Measurements from ENCODE around the gene MGAT3. TPM values are rescaled to one million over a fixed set of nuclear protein-coding genes. Genes with fewer than 3 reads are reported as not detected.

Gene MGAT3
- polyA plus RNA-seq, 1 donor from 2014 or later = 29.1 TPM

GRCh38 chr22:39469326-39469680, 12.5 kb downstream of the MGAT3 start:
- no peaks in the 10 kb centered on the region for H3F3A ChIP-seq (ENCODE audit: insufficient read depth, low read length, poor library complexity, severe bottlenecking)
- no peaks in the 10 kb centered on the region for H3K36me3 ChIP-seq (ENCODE audit: insufficient read depth, low read length)
- H3K4me2 ChIP-seq (ENCODE audit: low read length) = no peak overlapping the region
- no peak overlapping the region for H2AFZ ChIP-seq (ENCODE audit: low read depth, low read length)
- H3K27me3 ChIP-seq (ENCODE audit: insufficient read depth, low read depth, low read length) = no peaks in the 10 kb centered on the region
- no peaks in the 10 kb centered on the region for H3K9me3 ChIP-seq (ENCODE audit: low read length)
- no peaks in the 10 kb centered on the region for H4K20me1 ChIP-seq (ENCODE audit: insufficient read depth)
- H3K79me2 ChIP-seq (replicated peaks; ENCODE audit: insufficient read depth, low read length) = peaks cover 3% of the 10 kb centered on the region
- H3K9ac ChIP-seq (ENCODE audit: low read length) = no peak overlapping the region
- TF ChIP-seq RAD21 (conservative IDR thresholded peaks at IDR 0.05) (no peak), EZH2 (IDR thresholded peaks at IDR 0.05; ENCODE audit: borderline replicate concordance, insufficient read depth, low read length, poor library complexity, severe bottlenecking) (no peak), TAF1 (IDR thresholded peaks at IDR 0.05; ENCODE audit: low read depth) (no peak), CTCF (IDR thresholded peaks at IDR 0.05; ENCODE audit: poor library complexity, severe bottlenecking) (no peak), EP300 (conservative IDR thresholded peaks at IDR 0.05; ENCODE audit: poor library complexity, severe bottlenecking) (no peak), POLR2AphosphoS5 (IDR thresholded peaks at IDR 0.05) (no peak), REST (IDR thresholded peaks at IDR 0.05; ENCODE audit: borderline replicate concordance) (no peak), SMC3 (conservative IDR thresholded peaks at IDR 0.05; ENCODE audit: poor library complexity) (no peak)
- no peak overlapping the region for H3K4me3 ChIP-seq (ENCODE audit: low read length)
- no peak overlapping the region for H3K27ac ChIP-seq (ENCODE audit: low read length)
- H3K9me2 ChIP-seq (ENCODE audit: insufficient read depth, low read length) = no peaks in the 10 kb centered on the region

- Histone ChIP-seq H3K4me2 (ENCODE audit: low read length) (no peak overlapping the region), H2AFZ (ENCODE audit: low read depth, low read length) (no peak overlapping the region), H3K79me2 (replicated peaks; ENCODE audit: insufficient read depth, low read length) (peaks cover 3% of the 10 kb centered on the region), H4K20me1 (ENCODE audit: insufficient read depth) (no peaks in the 10 kb centered on the region), H3K4me3 (ENCODE audit: low read length) (no peak overlapping the region), H3K36me3 (ENCODE audit: insufficient read depth, low read length) (no peaks in the 10 kb centered on the region), H3K9me3 (ENCODE audit: low read length) (no peaks in the 10 kb centered on the region), H3K9ac (ENCODE audit: low read length) (no peak overlapping the region), H3K27me3 (ENCODE audit: insufficient read depth, low read depth, low read length) (no peaks in the 10 kb centered on the region), H3K9me2 (ENCODE audit: insufficient read depth, low read length) (no peaks in the 10 kb centered on the region), H3F3A (ENCODE audit: insufficient read depth, low read length, poor library complexity, severe bottlenecking) (no peaks in the 10 kb centered on the region), H3K27ac (ENCODE audit: low read length) (no peak overlapping the region)
- TF ChIP-seq MXI1 (conservative IDR thresholded peaks at IDR 0.05; ENCODE audit: poor library complexity, severe bottlenecking) (no peak), TAF1 (IDR thresholded peaks at IDR 0.05; ENCODE audit: low read depth) (no peak), SMC3 (conservative IDR thresholded peaks at IDR 0.05; ENCODE audit: poor library complexity) (no peak), REST (IDR thresholded peaks at IDR 0.05; ENCODE audit: borderline replicate concordance) (no peak), RAD21 (conservative IDR thresholded peaks at IDR 0.05) (no peak), EP300 (conservative IDR thresholded peaks at IDR 0.05; ENCODE audit: poor library complexity, severe bottlenecking) (no peak), EZH2 (IDR thresholded peaks at IDR 0.05; ENCODE audit: borderline replicate concordance, insufficient read depth, low read length, poor library complexity, severe bottlenecking) (no peak)
Observed at GRCh38 chr22:39469681-39470450, 13.1 kb downstream of the MGAT3 start.

All from neural cell (in vitro differentiated cells).